Activated naive CD4-positive, alpha-beta T cell treated with anti-CD3 and anti-CD28 coated beads for 36 hours (primary cell): ENCODE data around the gene HMX1. TPM values are rescaled to one million over a fixed set of nuclear protein-coding genes. Genes with fewer than 3 reads are reported as not detected.

Source experiments
- CTCF ChIA-PET: fragments of 350-600 bp; sonication (Branson Sonifier 250); formaldehyde crosslinking; loops from one replicate; lab custom pipeline; 2021; ENCODE audit warnings: antibody characterized with exemption; lab: Charles Lee
- DNase-seq: peaks from one replicate; pipeline ENCODE4 v3.0.0-alpha.2; 2020
- H3K27ac Mint-ChIP-seq: one replicate; pipeline ENCODE4 v1.8.0; 2021; ENCODE audit warnings: mild to moderate bottlenecking, mixed read lengths
- H3K27me3 Mint-ChIP-seq: one replicate; pipeline ENCODE4 v1.8.0; 2021; ENCODE audit warnings: low read depth, mixed read lengths
- H3K36me3 Mint-ChIP-seq: one replicate; pipeline ENCODE4 v1.8.0; 2021; ENCODE audit warnings: low read depth, mixed read lengths
- H3K4me1 Mint-ChIP-seq: one replicate; pipeline ENCODE4 v1.8.0; 2021; ENCODE audit warnings: low read depth, mixed read lengths
- H3K4me3 Mint-ChIP-seq: one replicate; pipeline ENCODE4 v1.8.0; 2021; ENCODE audit warnings: mild to moderate bottlenecking, moderate library complexity, mixed read lengths
- H3K9me3 Mint-ChIP-seq: one replicate; pipeline ENCODE4 v1.8.0; 2021; ENCODE audit warnings: mixed read lengths
- intact Hi-C: fragments of 100-400 bp; cut with micrococcal nuclease; formaldehyde crosslinking; loops from one replicate; pipeline ENCODE4 v1.15.1; 2023
- total RNA-seq, 2 experiments: library from RNA; stranded (reverse); gene quantifications; one replicate each; pipeline ENCODE4 v1.2.3, GENCODE V29; 2021

HMX1 gene
- total RNA-seq: not detected

GRCh38 chr4:8871417-8872401 is at the start of gene HMX1:
HMX1 (minus strand) TSS chr4:8871839; CDS start chr4:8871614, 225 bp downstream.
- no peaks in the 10 kb centered on the region for H3K9me3 Mint-ChIP-seq
- H3K27ac Mint-ChIP-seq: no peak within 1 kb of the TSS
- DNase-seq: no peak
- peaks cover 13% of the 10 kb centered on the region for H3K4me1 Mint-ChIP-seq
- H3K27me3 Mint-ChIP-seq: peaks cover 74% of the 10 kb centered on the region
- no peak within 1 kb of the TSS for H3K4me3 Mint-ChIP-seq
- intact Hi-C loops: loop anchor here (2.0 kb wide), 1 partner anchor 15 kb away; no protein-coding TSS in a partner anchor
- CTCF ChIA-PET: interaction anchor here (0.6 kb wide), 1 partner anchor 415 kb away, joined by 3 read pairs; no protein-coding TSS in a partner anchor
- no peaks in the 10 kb centered on the region for H3K36me3 Mint-ChIP-seq

GRCh38 chr4:8920969-8921368 is 49.3 kb upstream of the HMX1 start:
- H3K4me1 Mint-ChIP-seq: peaks cover 2% of the 10 kb centered on the region
- no peaks in the 10 kb centered on the region for H3K36me3 Mint-ChIP-seq
- DNase-seq: no peak
- CTCF ChIA-PET: no interaction called here
- H3K27ac Mint-ChIP-seq: no peak overlapping the region
- peaks cover 16% of the 10 kb centered on the region for H3K27me3 Mint-ChIP-seq
- intact Hi-C loops: no loop called here
- H3K4me3 Mint-ChIP-seq: no peak overlapping the region
- H3K9me3 Mint-ChIP-seq: peaks cover 12% of the 10 kb centered on the region

GRCh38 chr4:8920289-8920965 is 48.8 kb upstream of the HMX1 start:
- H3K4me3 Mint-ChIP-seq: no peak overlapping the region
- no peak for DNase-seq
- CTCF ChIA-PET: no interaction called here

GRCh38 chr4:8919651-8920288 is 48.1 kb upstream of the HMX1 start:
- Mint-ChIP-seq H3K4me3 (no peak overlapping the region), H3K27me3 (peaks cover 15% of the 10 kb centered on the region), H3K9me3 (peaks cover 11% of the 10 kb centered on the region), H3K36me3 (no peaks in the 10 kb centered on the region), H3K27ac (no peak overlapping the region), H3K4me1 (peaks cover 2% of the 10 kb centered on the region)
- CTCF ChIA-PET: no interaction called here
- DNase-seq: no peak
- intact Hi-C loops: no loop called here

More at GRCh38 chr4:8920289-8920965, 48.8 kb upstream of the HMX1 start:
- peaks cover 2% of the 10 kb centered on the region for H3K4me1 Mint-ChIP-seq
- intact Hi-C loops: no loop called here
- peaks cover 16% of the 10 kb centered on the region for H3K27me3 Mint-ChIP-seq
- H3K9me3 Mint-ChIP-seq: peaks cover 12% of the 10 kb centered on the region
- no peaks in the 10 kb centered on the region for H3K36me3 Mint-ChIP-seq
- H3K27ac Mint-ChIP-seq: no peak overlapping the region

GRCh38 chr4:8917868-8918783 is 46.5 kb upstream of the HMX1 start:
- intact Hi-C loops: loop anchor here (1.0 kb wide), 1 partner anchor 310 kb away; no protein-coding TSS in a partner anchor
- Mint-ChIP-seq H3K4me3 (no peak overlapping the region), H3K27me3 (peaks cover 11% of the 10 kb centered on the region), H3K9me3 (peaks cover 4% of the 10 kb centered on the region), H3K27ac (no peak overlapping the region), H3K4me1 (peaks cover 2% of the 10 kb centered on the region), H3K36me3 (no peaks in the 10 kb centered on the region)
- CTCF ChIA-PET: interaction anchor here (1.0 to 2.6 kb wide), 4 partner anchors 67 to 311 kb away, joined by 3 to 21 read pairs (median 4); no protein-coding TSS in a partner anchor
- DNase-seq: peak; percentile 77

- DNase-seq: no peak
- Mint-ChIP-seq H3K27me3 (peaks cover 11% of the 10 kb centered on the region), H3K36me3 (no peaks in the 10 kb centered on the region), H3K4me1 (peaks cover 2% of the 10 kb centered on the region), H3K9me3 (no peaks in the 10 kb centered on the region), H3K4me3 (no peak overlapping the region), H3K27ac (no peak overlapping the region)
- intact Hi-C loops: loop anchor here (1.0 kb wide), 1 partner anchor 309 kb away; no protein-coding TSS in a partner anchor
- CTCF ChIA-PET: interaction anchor here (0.9 to 2.6 kb wide), 7 partner anchors 16 to 311 kb away, joined by 3 to 21 read pairs (median 3); no protein-coding TSS in a partner anchor
Observed at GRCh38 chr4:8917321-8917811, 45.7 kb upstream of the HMX1 start.

GRCh38 chr4:8916906-8917305 is 45.3 kb upstream of the HMX1 start:
- CTCF ChIA-PET: interaction anchor here (0.9 to 2.6 kb wide), 6 partner anchors 17 to 310 kb away, joined by 3 to 21 read pairs (median 4); no protein-coding TSS in a partner anchor
- H3K27ac Mint-ChIP-seq: no peak overlapping the region
- no peak for DNase-seq
- no peaks in the 10 kb centered on the region for H3K36me3 Mint-ChIP-seq
- no peak overlapping the region for H3K4me3 Mint-ChIP-seq
- intact Hi-C loops: loop anchor here (1.0 kb wide), 1 partner anchor 309 kb away; no protein-coding TSS in a partner anchor
- peaks cover 2% of the 10 kb centered on the region for H3K4me1 Mint-ChIP-seq
- peaks cover 9% of the 10 kb centered on the region for H3K27me3 Mint-ChIP-seq
- H3K9me3 Mint-ChIP-seq: no peaks in the 10 kb centered on the region

- intact Hi-C loops: no loop called here
- H3K4me3 Mint-ChIP-seq: no peak overlapping the region
- peaks cover 2% of the 10 kb centered on the region for H3K4me1 Mint-ChIP-seq
- H3K9me3 Mint-ChIP-seq: no peaks in the 10 kb centered on the region
- DNase-seq: no peak
- H3K36me3 Mint-ChIP-seq: no peaks in the 10 kb centered on the region
- no peak overlapping the region for H3K27ac Mint-ChIP-seq
- CTCF ChIA-PET: interaction anchor here (0.9 to 2.6 kb wide), 5 partner anchors 17 to 310 kb away, joined by 3 to 21 read pairs (median 3); no protein-coding TSS in a partner anchor
- peaks cover 9% of the 10 kb centered on the region for H3K27me3 Mint-ChIP-seq
Observed at GRCh38 chr4:8916351-8916885, 44.8 kb upstream of the HMX1 start.

- intact Hi-C loops: no loop called here
- Mint-ChIP-seq H3K4me1 (peaks cover 2% of the 10 kb centered on the region), H3K27me3 (peaks cover 9% of the 10 kb centered on the region), H3K36me3 (no peaks in the 10 kb centered on the region), H3K27ac (no peak overlapping the region), H3K4me3 (no peak overlapping the region), H3K9me3 (no peaks in the 10 kb centered on the region)
- CTCF ChIA-PET: interaction anchor here (2.6 kb wide), 1 partner anchor 309 kb away, joined by 21 read pairs; no protein-coding TSS in a partner anchor
- no peak for DNase-seq
Observed at GRCh38 chr4:8915201-8916200, 43.9 kb upstream of the HMX1 start.
